HFF-Myc (cell line): ENCODE results near the gene VSTM2L.

Experiments used
- DNase-seq: peaks from one replicate; pipeline ENCODE4 v3.0.0-alpha.2; 2011; ENCODE audit warnings: low read depth; ENCODE audit errors: extremely low read depth
- H3K4me3 ChIP-seq: replicated peaks from 2 replicates; pipeline ENCODE4 v1.5.1; 2011; ENCODE audit warnings: low read depth, mild to moderate bottlenecking, control low read depth, low read length
- TF ChIP-seq, protein P1 (sequence below): IDR thresholded peaks from 2 replicates; pipeline ENCODE4 v1.5.1; 2012; ENCODE audit warnings: mild to moderate bottlenecking, low read depth, low read length, control low read depth; ENCODE audit errors: missing control alignments

The VSTM2L gene

DNA sequence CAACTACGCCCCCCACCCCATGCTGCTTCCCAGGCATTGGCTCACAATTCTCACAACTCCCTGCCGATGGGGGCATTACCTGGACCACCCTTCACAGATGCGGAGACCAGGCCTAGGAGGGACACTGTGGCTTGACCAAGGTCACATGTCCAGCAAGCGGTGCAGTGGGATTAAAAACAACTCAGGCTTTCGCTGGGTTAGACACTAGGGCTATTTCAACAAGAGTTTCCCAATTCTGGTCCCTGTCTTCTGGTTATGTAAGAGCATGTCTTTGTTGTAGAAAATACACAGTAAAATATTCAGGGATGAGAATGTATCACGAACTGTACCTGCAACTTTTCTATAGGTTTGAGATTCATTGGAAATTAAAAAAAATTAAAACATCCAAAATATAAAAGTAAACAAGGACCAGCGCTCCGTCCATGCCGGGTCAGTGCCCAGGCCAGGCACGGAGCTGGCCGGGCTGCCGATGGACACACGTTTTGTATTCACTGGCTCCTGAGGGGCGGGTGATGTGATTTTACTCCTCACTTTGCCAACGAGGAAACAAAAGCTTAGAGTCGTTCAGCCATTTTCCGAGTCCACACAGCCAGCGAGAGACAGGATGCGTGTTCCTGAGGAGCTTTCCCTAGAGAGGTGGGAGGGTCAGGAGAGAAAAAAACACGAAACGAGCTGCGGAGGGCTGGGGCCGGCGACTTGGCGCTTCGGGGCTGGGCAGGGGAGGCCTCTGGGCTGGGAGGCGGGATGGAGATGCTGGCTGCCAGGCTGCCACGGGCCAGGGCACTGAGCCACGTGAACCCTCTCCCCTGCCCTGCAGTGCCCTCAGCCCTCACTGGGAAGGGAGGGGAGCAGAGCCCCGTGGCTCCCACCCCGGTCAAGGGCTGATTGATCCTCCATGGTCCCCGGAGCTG lies 17.1 kb upstream of the VSTM2L start:
- H3K4me3 ChIP-seq, result no peak overlapping the region
- TF ChIP-seq, protein P1, sequence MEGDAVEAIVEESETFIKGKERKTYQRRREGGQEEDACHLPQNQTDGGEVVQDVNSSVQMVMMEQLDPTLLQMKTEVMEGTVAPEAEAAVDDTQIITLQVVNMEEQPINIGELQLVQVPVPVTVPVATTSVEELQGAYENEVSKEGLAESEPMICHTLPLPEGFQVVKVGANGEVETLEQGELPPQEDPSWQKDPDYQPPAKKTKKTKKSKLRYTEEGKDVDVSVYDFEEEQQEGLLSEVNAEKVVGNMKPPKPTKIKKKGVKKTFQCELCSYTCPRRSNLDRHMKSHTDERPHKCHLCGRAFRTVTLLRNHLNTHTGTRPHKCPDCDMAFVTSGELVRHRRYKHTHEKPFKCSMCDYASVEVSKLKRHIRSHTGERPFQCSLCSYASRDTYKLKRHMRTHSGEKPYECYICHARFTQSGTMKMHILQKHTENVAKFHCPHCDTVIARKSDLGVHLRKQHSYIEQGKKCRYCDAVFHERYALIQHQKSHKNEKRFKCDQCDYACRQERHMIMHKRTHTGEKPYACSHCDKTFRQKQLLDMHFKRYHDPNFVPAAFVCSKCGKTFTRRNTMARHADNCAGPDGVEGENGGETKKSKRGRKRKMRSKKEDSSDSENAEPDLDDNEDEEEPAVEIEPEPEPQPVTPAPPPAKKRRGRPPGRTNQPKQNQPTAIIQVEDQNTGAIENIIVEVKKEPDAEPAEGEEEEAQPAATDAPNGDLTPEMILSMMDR, result no peak
- DNase-seq, result no peak

- TF ChIP-seq, protein P1, result no peak
- H3K4me3 ChIP-seq, result no peak overlapping the region
- DNase-seq, result no peak
Observed at GRCh38 chr20:37886851-37887297, 16.1 kb upstream of the VSTM2L start.

DNA sequence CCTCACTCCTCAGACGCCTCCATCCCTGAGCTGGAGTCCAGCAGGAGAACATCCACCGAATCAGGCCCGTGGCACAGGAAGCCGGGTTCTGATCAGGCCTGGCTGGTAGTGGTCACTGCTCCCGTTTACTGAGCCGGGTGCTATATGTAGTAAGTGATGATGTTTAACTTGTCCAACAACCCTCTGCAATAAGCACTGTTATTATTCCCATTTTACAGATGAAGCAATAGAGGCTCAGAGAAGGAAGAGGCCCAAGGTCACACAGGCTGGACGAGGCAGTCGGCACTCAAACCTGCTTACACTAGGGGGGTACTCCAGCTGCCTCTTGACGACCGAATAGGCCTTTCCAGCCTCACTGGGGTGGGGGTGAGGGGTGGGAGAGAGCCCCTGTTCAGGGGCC lies 14.3 kb upstream of the VSTM2L start:
- TF ChIP-seq, protein P1, result no peak
- no peak for DNase-seq
- no peak overlapping the region for H3K4me3 ChIP-seq

DNA sequence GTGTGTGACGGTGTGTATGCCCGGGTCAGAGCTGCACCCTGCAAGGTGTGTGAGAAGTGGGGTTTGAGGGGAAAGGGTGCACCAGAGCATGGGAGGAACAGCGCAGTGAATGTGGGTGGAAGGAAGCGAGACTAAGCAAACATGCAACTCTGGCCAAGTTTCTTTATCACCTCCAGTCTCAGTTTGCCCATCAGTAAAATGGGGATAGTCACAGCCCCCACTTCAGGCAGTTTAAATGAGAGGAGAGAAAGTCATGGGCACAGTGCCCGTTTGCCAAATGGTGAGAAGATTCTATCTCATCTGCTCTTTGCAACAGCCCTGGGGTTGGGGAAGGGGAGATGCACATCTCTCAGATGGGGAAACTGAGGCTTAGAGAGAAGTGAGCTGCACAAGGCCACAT lies 12.8 kb upstream of the VSTM2L start:
- DNase-seq, result no peak
- H3K4me3 ChIP-seq, result no peak overlapping the region
- TF ChIP-seq, protein P1, result no peak

DNA sequence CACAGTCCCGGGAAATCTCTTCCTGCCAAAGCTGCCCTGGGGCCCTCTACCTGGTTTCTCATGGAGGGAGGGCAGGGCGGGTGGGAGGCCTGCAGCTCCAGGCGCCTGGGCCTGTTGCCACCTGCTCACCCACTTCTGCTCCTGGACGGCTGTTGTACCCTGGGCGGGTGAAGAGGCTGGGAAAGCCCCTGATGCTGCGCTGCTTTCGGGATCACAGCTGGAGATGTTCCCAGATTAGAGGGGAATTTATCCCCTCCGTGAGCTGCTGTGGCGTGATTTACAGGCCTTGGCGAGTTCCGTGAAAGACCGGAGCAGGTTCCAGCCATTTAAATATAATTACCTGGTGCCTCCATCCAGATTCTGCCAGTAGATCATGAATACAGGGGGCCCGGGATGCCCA lies 12.3 kb upstream of the VSTM2L start:
- no peak overlapping the region for H3K4me3 ChIP-seq
- TF ChIP-seq, protein P1, result no peak
- no peak for DNase-seq

DNA sequence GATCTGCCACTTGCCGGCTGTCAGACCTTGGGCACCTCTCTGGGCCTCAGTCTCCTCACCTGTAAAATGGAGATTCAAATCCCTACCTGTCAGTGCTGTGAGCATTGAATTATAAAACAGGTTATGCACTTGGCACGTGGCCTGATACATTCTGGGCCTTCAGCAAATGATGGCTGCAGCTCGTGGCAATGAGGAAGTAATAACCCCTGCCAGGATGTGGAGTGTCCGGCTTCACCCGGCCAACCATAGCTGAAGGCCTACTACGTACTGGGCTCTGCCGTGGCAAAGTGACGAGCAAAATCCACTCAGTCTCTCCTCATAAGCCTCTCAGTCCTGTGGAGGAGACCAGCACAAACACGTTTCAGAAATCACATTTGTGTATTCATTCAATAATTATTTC lies 10.9 kb upstream of the VSTM2L start:
- no peak for DNase-seq
- TF ChIP-seq, protein P1, result no peak
- no peak overlapping the region for H3K4me3 ChIP-seq
